8988T (cell line): ENCODE measurements around the gene SNAI3.
A peak's percentile ranks its signal among the peaks of the same experiment; 100 is the strongest.

ENCODE experiments used
- DNase-seq: peaks from one replicate; pipeline ENCODE4 v3.0.0; 2011

The SNAI3 gene

DNA sequence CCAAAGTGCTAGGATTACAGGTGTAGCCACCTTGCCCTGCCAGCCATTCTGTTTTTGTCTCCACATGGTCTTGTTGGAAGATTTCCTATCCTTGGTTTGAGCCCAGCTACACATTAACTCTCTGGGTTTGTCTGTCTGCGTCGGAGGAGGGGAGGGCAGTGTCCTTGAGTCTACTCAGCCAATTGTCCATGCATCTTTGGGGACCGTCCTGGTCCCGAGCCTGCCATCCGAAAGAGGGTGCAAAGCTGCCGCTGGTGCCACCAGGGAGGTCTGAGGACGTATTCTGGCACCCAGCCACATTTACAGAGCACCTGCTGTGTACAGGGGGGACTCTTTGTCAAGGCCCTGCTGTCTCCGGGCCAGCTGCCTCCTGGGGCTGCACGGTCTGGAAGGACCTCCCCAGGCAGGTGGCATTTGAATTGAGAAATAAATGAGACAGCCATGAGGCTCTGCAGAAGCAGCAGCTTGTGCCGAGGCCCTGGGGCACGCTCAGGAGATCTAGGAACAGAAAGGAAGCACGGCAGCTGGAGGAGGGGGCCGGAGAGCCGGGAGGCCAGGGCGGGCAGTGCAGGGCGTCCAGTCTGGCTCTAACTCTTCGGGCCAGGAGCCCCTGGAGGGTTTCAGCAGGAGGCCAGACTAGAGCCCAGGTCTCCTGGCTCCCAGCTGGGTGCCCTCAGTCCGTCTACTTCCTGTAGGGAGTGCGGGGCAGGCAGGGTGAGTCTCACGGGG is 36.9 kb downstream of the SNAI3 start:
- peak; percentile 75 for DNase-seq

GRCh38 chr16:88647178-88648070 is 38.9 kb downstream of the SNAI3 start:
- DNase-seq = no peak

- DNase-seq = no peak
These were observed 39.8 kb downstream of the SNAI3 start for GRCh38 chr16:88646345-88647034.

- DNase-seq = no peak
These were observed 40.4 kb downstream of the SNAI3 start for GRCh38 chr16:88645941-88646340.

- no peak for DNase-seq
These were observed 40.9 kb downstream of the SNAI3 start for GRCh38 chr16:88645455-88645854.

- no peak for DNase-seq
These were observed 42.7 kb downstream of the SNAI3 start for GRCh38 chr16:88643644-88643932.

DNA sequence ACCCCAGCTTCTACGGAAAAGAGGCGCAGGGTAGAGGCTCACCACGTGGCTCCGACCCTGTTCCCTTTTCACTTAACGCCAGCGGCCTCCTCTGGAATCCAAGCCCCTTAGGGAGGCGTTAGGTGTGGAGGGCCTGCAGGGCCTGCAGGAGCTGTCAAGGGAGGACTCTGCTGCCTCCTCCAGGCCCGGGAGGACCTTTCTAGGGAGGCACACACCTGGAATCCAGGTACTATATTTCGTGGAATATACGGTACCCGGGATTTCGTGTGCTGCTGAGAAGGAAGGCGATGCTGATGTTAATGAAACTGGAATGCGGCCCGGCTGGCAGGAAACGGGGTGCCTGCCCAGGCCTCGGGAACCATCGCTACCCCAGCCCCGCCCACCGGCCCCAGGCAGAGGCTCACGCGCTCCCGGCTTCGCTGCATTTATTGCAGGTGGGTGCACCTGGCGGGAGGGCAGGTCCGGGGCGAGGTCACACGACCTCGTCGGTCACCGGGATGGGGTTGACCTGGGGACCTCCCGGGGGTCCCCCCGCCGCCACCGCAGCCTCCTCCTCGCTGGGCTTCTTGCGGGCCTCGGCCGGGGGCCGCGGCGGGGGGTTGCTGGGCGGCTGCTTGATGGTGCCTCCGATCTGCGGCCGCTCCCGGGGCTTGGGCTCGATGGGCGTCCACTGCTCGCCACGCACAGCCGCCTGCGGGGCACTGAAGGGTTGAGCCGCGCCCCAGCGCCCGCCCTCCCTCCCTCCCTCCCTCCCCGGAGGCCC is 43.2 kb downstream of the SNAI3 start:
- DNase-seq = no peak

GRCh38 chr16:88640498-88641247 is 45.6 kb downstream of the SNAI3 start:
- no peak for DNase-seq

GRCh38 chr16:88640039-88640495 is 46.2 kb downstream of the SNAI3 start:
- DNase-seq = no peak

DNA sequence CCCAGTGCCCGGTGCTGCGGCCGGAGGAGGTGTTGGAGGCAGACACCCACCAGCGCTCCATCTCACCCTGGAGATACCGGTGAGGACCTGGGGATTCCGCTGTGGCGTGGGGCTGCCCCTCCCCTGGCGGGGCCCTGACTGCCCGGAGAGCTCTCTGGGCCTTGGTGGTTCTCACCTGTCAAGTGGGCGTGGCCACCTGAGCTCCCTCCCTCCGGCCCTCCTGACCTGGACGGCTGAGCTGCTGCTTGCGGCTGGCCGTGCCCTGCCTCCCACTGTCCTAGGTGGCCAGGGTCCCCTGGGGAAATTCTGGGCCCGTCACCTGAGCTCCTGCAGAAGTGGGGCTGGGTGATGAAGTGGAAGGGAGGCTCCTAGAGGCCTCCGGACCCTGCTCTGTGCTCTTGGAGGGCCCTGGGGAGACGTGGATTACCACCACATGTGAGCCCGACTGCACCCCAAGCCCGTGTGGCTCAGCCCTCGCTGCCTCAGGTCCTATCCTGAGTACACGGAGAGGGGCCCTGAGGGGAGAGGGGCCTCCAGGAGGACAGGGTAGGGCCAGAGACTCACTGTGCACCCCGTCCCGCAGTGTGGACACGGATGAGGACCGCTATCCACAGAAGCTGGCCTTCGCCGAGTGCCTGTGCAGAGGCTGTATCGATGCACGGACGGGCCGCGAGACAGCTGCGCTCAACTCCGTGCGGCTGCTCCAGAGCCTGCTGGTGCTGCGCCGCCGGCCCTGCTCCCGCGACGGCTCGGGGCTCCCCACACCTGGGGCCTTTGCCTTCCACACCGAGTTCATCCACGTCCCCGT is 46.9 kb downstream of the SNAI3 start:
- DNase-seq = no peak

- no peak for DNase-seq
These were observed 47.7 kb downstream of the SNAI3 start, which contains the start of gene IL17C for GRCh38 chr16:88638323-88639230. Gene IL17C, plus strand, starts transcription at chr16:88638572. Its CDS starts 70 bp downstream, at chr16:88638642.

- peak; percentile 78 for DNase-seq
These were observed 49.6 kb downstream of the SNAI3 start for GRCh38 chr16:88636488-88637265.

GRCh38 chr16:88635671-88636319 is 50.5 kb downstream of the SNAI3 start:
- DNase-seq = no peak

- peak; percentile 81 for DNase-seq
These were observed 51.2 kb downstream of the SNAI3 start for GRCh38 chr16:88634994-88635670.

- DNase-seq = no peak
These were observed 51.9 kb downstream of the SNAI3 start for GRCh38 chr16:88634141-88634993.

GRCh38 chr16:88633684-88634140 is 52.6 kb downstream of the SNAI3 start:
- peak; percentile 99 for DNase-seq

- no peak for DNase-seq
These were observed 53.7 kb downstream of the SNAI3 start for GRCh38 chr16:88632587-88632930.
